Common myeloid progenitor, CD34-positive (primary cell): ENCODE results near the gene GALNT11.
"Not testable (repeated sequence)": the region's sequence is repeated elsewhere in the genome, so short reads cannot be mapped to it uniquely, and the experiment has no call there.

ENCODE experiments used
- CTCF ChIA-PET: fragments of 350-600 bp; sonication (Branson Sonifier 250); formaldehyde crosslinking; loops from one replicate; lab custom pipeline; 2021; ENCODE audit warnings: antibody characterized with exemption; lab: Charles Lee
- POLR2A ChIA-PET: fragments of 350-600 bp; sonication (Branson Sonifier 250); formaldehyde crosslinking; loops from one replicate; lab custom pipeline; 2021; ENCODE audit warnings: antibody characterized with exemption; lab: Charles Lee
- DNase-seq, 3 donors: peaks; one replicate each; pipeline versions ENCODE4 v3.0.0 to v3.0.0-alpha.2; 2013
- H3K27ac ChIP-seq, 2 experiments: 1 replicate in 1 of 2; 2 replicates in 1 of 2; pipeline ENCODE4 v1.7.0; 2013; ENCODE audit warnings: inconsistent platforms in 2 of 2, low read length in 2 of 2, mild to moderate bottlenecking in 2 of 2, low read depth in 1 of 2, moderate library complexity in 1 of 2; ENCODE audit not compliant: severe bottlenecking in 2 of 2, insufficient read depth in 1 of 2, poor library complexity in 1 of 2
- H3K27me3 ChIP-seq, 5 experiments: replicated peaks in 2 of 5; 1 replicate in 3 of 5; 2 replicates in 2 of 5; pipeline versions ENCODE4 v1.6.1 to v1.7.0; 2013; ENCODE audit warnings: low read length in 4 of 5, mild to moderate bottlenecking in 2 of 5, moderate library complexity in 2 of 5, inconsistent platforms in 1 of 5; ENCODE audit not compliant: insufficient read depth in 5 of 5, control insufficient read depth in 4 of 5
- H3K36me3 ChIP-seq, 4 experiments: 1 replicate in 2 of 4; 2 replicates in 2 of 4; pipeline versions ENCODE4 v1.6.1 to v1.7.0; 2013; ENCODE audit warnings: low read length in 3 of 4, control low read depth in 1 of 4, mild to moderate bottlenecking in 1 of 4; ENCODE audit not compliant: control insufficient read depth in 4 of 4, insufficient read depth in 4 of 4
- H3K4me1 ChIP-seq, 4 experiments: 1 replicate in 3 of 4; 2 replicates in 1 of 4; pipeline versions ENCODE4 v1.6.1 to v1.7.1; 2013; ENCODE audit warnings: low read length in 3 of 4, mild to moderate bottlenecking in 3 of 4, control low read depth in 1 of 4, inconsistent platforms in 1 of 4, moderate library complexity in 1 of 4; ENCODE audit not compliant: control insufficient read depth in 4 of 4, insufficient read depth in 4 of 4; ENCODE audit errors: control extremely low read depth in 1 of 4
- H3K4me3 ChIP-seq, 7 experiments: 1 replicate in 4 of 7; 2 replicates in 3 of 7; pipeline versions ENCODE4 v1.5.1 to v1.7.0; 2013; ENCODE audit warnings: mild to moderate bottlenecking in 7 of 7, low read length in 6 of 7, moderate library complexity in 6 of 7, inconsistent platforms in 2 of 7, low read depth in 2 of 7, control low read depth in 1 of 7; ENCODE audit not compliant: insufficient read depth in 4 of 7, control insufficient read depth in 1 of 7; ENCODE audit errors: extremely low read depth in 1 of 7
- H3K9me3 ChIP-seq, 5 experiments: 1 replicate in 4 of 5; 2 replicates in 1 of 5; pipeline versions ENCODE4 v1.6.1 to v1.7.1; 2013; ENCODE audit warnings: low read length in 4 of 5, mild to moderate bottlenecking in 2 of 5, inconsistent platforms in 1 of 5, low read depth in 1 of 5, moderate library complexity in 1 of 5; ENCODE audit not compliant: control insufficient read depth in 4 of 5, insufficient read depth in 2 of 5; ENCODE audit errors: control extremely low read depth in 1 of 5
- WGBS: methylation state at CpG from one replicate; pipeline ENCODE4 v1.1.5; 2013; ENCODE audit not compliant: insufficient coverage; 5-methylcytosine and 5-hydroxymethylcytosine counted together

Gene GALNT11

GRCh38 chr7:152059311-152059710 is 33.8 kb downstream of the GALNT11 start:
- H3K27ac ChIP-seq = no peak overlapping the region
- no peaks in the 10 kb centered on the region for H3K36me3 ChIP-seq
- no peak for DNase-seq
- POLR2A ChIA-PET = no interaction called here
- no CpG with 5 or more reads among the region's 1 CpG for WGBS
- no peaks in the 10 kb centered on the region for H3K4me1 ChIP-seq
- no peaks in the 10 kb centered on the region for H3K27me3 ChIP-seq
- peaks cover 0 to 5% (median 0%) of the 10 kb centered on the region in 5 experiments for H3K9me3 ChIP-seq
- CTCF ChIA-PET = no interaction called here
- H3K4me3 ChIP-seq = no peak overlapping the region

- H3K4me3 ChIP-seq, H3K27me3 ChIP-seq, CTCF ChIA-PET, H3K36me3 ChIP-seq, H3K27ac ChIP-seq, H3K9me3 ChIP-seq, DNase-seq, POLR2A ChIA-PET, H3K4me1 ChIP-seq: not testable (repeated sequence)
- 100% methylated on average over 1 of the region's 2 CpGs for WGBS
Observed at GRCh38 chr7:152061086-152061485, 35.6 kb downstream of the GALNT11 start.

GRCh38 chr7:152063192-152063591 is 37.7 kb downstream of the GALNT11 start:
- no CpG with 5 or more reads among the region's 3 CpGs for WGBS
- POLR2A ChIA-PET, DNase-seq: not testable (repeated sequence)

GRCh38 chr7:152063821-152064220 is 38.3 kb downstream of the GALNT11 start:
- WGBS = 100% methylated on average over 2 of the region's 3 CpGs
- H3K27ac ChIP-seq, H3K4me1 ChIP-seq, H3K36me3 ChIP-seq, DNase-seq, H3K9me3 ChIP-seq, H3K4me3 ChIP-seq, POLR2A ChIA-PET, CTCF ChIA-PET, H3K27me3 ChIP-seq: not testable (repeated sequence)

More at GRCh38 chr7:152063192-152063591, 37.7 kb downstream of the GALNT11 start:
- H3K36me3 ChIP-seq, H3K27ac ChIP-seq, CTCF ChIA-PET, H3K27me3 ChIP-seq, H3K4me3 ChIP-seq, H3K9me3 ChIP-seq, H3K4me1 ChIP-seq: not testable (repeated sequence)

DNA sequence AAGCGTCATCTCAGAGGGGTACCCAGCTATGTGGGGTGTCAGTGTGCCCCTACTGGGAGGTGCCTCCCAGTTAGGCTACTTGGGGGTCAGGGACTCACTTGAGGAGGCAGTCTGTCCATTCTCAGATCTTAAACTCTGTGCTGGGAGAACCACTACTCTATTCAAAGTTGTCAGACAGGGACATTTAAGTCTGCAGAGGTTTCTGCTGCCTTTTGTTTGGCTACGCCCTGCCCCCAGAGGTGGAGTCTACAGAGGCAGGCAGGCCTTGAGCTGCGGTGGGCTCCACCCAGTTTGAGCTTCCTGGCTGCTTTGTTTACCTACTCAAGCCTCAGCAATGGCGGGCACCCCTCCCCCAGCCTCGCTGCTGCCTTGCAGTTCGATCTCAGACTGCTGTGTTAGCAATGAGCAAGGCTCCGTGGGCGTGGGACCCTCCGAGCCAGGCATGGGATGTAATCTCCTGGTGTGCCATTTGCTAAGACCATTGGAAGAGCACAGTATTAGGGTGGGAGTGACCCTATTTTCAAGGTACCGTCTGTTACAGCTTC is 40.4 kb downstream of the GALNT11 start:
- H3K27ac ChIP-seq, H3K36me3 ChIP-seq, POLR2A ChIA-PET, H3K4me1 ChIP-seq, H3K27me3 ChIP-seq, H3K4me3 ChIP-seq, DNase-seq: not testable (repeated sequence)
- peaks cover 0 to 11% (median 6%) of the 10 kb centered on the region in 5 experiments for H3K9me3 ChIP-seq
- CTCF ChIA-PET = interaction anchor here (1.4 kb wide), 1 partner anchor 13 kb away, joined by 3 read pairs; no protein-coding TSS in a partner anchor
- 96% methylated on average over 9 of the region's 10 CpGs for WGBS

DNA sequence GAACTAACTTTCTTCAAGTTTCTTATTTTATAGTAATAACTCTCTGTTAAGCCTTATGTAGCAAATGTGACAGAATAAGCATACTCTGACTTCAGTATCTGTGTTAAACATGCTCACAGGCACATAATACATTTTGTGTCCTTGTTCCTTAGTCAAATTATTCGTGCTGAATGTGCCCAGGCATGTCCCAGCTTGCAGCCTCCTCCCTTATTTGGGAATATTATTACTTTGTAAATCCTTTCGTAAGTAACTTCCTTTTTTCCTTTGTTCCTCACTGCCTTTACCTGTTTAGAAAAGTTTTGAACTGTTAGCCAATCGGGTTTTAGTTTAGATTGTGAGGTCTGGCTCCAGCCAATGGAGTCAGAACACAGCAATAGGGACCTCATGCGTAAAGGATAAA is 46.9 kb downstream of the GALNT11 start:
- H3K36me3 ChIP-seq = no peaks in the 10 kb centered on the region
- WGBS = 84% methylated on average over 2 of the region's 4 CpGs
- H3K27ac ChIP-seq = no peak overlapping the region
- POLR2A ChIA-PET = interaction anchor here (0.6 kb wide), 1 partner anchor 120 kb away, joined by 4 read pairs; no protein-coding TSS in a partner anchor
- H3K4me1 ChIP-seq = no peaks in the 10 kb centered on the region
- no peaks in the 10 kb centered on the region for H3K27me3 ChIP-seq
- H3K9me3 ChIP-seq = peaks cover 0 to 6% (median 4%) of the 10 kb centered on the region in 5 experiments
- H3K4me3 ChIP-seq = no peak overlapping the region
- no peak for DNase-seq
- CTCF ChIA-PET = interaction anchor here (1.1 kb wide), 1 partner anchor 9 kb away, joined by 4 read pairs; no protein-coding TSS in a partner anchor

DNA sequence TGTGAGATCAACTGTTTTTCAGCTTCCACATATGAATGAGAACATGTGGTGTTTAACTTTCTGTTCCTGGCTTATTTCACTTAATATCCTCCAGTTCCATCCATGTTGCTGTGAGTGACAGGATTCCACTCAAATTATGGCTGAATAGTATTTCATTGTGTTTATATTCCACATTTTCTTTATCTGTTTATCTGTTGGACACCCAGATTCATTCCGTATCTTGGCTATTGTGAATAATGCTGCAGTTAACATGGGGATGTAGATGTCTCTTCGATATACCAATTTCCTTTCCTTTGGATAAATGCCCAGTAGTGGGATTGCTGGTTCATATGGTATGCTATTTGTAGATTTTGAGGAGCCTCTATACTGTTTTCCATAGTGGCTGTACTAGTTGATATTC is 47.9 kb downstream of the GALNT11 start:
- 100% methylated on average over 1 of the region's 2 CpGs for WGBS

More for the DNA sequence above, 47.9 kb downstream of the GALNT11 start:
- ChIA-PET CTCF (interaction anchor here (1.1 kb wide), 1 partner anchor 8 kb away, joined by 4 read pairs; no protein-coding TSS in a partner anchor), POLR2A (no interaction called here)
- no peaks in the 10 kb centered on the region for H3K27me3 ChIP-seq
- H3K36me3 ChIP-seq = no peaks in the 10 kb centered on the region
- H3K4me3 ChIP-seq = no peak overlapping the region
- H3K4me1 ChIP-seq = peaks cover 0 to 4% (median 3%) of the 10 kb centered on the region in 4 experiments
- H3K9me3 ChIP-seq = peaks cover 0 to 6% (median 4%) of the 10 kb centered on the region in 5 experiments
- no peak for DNase-seq
- H3K27ac ChIP-seq = no peak overlapping the region
